ENCODE measurements around the gene CEBPA. TPM values are rescaled to one million over a fixed set of nuclear protein-coding genes. Genes with fewer than 3 reads are reported as not detected.

CEBPA gene
- total and polyA plus RNA-seq, 3 donors from 2014 or later = 3.5 to 5.0 (median 4.7) TPM

DNA sequence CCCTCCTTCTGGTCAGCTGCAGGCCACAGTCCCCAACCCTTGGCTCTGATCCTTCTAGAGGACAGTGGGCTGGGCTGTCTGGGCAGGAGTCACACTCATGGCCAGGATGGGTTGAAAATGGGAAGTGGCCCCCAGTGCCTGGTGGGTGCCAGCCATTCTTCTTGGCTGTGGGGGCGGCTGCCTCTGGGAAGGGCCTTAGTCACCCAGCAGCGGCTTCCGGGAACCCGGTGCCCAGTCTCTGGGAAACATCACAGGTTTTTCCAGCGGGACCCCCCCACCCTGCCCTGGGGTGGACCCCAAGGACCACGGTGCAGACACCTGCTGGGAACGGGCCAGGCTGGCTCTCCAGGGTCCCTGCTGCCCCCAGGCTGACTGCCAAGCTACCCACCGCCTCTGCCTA is 49.4 kb downstream of the CEBPA start:
- DNase-seq = no peak
- H3K4me3 ChIP-seq = no peak overlapping the region
- H3K4me1 ChIP-seq = no peaks in the 10 kb centered on the region
- H3K27me3 ChIP-seq = no peaks in the 10 kb centered on the region
- intact Hi-C loops (cut with DNase I; ENCODE audit: low total_unique reads) = no loop called here
- H3K9me3 ChIP-seq = no peaks in the 10 kb centered on the region
- no peaks in the 10 kb centered on the region for H3K36me3 ChIP-seq (ENCODE audit: low read depth, missing control alignments)
- H3K27ac ChIP-seq = no peak overlapping the region
- no peak for TF ChIP-seq POLR2A (IDR thresholded peaks at IDR 0.05)
- TF ChIP-seq, protein P1, sequence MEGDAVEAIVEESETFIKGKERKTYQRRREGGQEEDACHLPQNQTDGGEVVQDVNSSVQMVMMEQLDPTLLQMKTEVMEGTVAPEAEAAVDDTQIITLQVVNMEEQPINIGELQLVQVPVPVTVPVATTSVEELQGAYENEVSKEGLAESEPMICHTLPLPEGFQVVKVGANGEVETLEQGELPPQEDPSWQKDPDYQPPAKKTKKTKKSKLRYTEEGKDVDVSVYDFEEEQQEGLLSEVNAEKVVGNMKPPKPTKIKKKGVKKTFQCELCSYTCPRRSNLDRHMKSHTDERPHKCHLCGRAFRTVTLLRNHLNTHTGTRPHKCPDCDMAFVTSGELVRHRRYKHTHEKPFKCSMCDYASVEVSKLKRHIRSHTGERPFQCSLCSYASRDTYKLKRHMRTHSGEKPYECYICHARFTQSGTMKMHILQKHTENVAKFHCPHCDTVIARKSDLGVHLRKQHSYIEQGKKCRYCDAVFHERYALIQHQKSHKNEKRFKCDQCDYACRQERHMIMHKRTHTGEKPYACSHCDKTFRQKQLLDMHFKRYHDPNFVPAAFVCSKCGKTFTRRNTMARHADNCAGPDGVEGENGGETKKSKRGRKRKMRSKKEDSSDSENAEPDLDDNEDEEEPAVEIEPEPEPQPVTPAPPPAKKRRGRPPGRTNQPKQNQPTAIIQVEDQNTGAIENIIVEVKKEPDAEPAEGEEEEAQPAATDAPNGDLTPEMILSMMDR (IDR thresholded peaks at IDR 0.05) = no peak
- 79 to 85% methylated on average over 4 to 8 of the region's 8 CpGs for WGBS, 2 donors

DNA sequence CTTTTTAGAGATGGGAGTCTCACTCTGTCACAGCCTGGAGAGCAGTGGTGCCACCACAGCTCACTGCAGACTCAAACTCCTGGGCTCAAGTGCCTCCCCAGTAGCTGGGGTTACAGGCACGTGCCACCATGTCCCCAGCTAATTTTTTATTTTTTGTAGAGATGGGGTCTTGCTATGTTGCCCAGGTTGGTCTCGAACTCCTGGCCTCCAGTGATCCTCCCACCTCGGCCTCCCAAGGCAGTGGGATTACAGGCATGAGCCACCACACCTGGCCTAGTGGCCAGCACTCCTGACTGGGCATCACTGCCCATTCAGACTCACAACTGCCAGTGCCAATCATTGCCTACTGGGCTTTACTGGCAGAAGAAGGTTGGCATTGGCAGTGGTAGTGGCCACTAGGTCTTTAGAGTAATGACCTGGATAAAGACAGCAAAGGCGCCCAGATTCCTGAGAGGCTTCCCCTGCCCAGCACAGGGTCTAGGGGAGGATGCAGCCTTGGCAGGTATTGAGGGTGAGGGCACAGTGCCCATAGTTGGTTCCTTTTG is 49.8 kb downstream of the CEBPA start:
- 86 to 94% methylated on average over 3 to 4 of the region's 4 CpGs for WGBS, 2 donors
- H3K4me1 ChIP-seq = no peaks in the 10 kb centered on the region

DNA sequence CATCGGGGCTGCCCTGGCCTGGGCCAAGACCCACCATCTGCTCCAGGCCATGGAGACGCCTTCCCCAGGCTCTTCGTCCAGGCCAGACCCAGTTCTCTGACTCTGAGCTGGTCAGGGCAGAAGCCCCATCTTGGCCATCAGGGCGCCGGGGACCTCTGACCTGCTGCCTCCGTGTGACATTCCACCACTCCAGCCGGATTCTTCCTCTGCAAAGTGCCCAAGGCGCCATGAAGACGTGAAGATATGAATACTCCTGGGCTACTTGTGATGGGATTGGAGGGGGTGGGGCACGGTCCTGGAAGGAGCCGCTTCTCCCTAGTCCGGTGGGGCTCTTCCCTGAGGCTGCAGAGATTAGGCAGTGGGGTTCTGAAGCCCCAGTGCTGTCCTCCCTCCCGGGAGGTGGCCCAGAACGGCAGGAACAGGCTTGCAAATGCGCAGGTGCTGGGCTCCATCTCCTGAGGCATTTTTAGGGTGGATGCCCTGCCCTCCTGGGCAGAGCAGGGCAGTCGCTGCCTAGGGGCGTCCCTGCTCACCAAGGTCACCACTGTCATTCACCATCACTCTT is 50.7 kb downstream of the CEBPA start:
- Histone ChIP-seq H3K27ac (no peak overlapping the region), H3K4me3 (no peak overlapping the region), H3K4me1 (no peaks in the 10 kb centered on the region), H3K9me3 (no peaks in the 10 kb centered on the region), H3K36me3 (ENCODE audit: low read depth, missing control alignments) (no peaks in the 10 kb centered on the region), H3K27me3 (no peaks in the 10 kb centered on the region)
- no peak for DNase-seq
- intact Hi-C loops (cut with DNase I; ENCODE audit: low total_unique reads) = no loop called here
- TF ChIP-seq POLR2A (IDR thresholded peaks at IDR 0.05) = no peak
- TF ChIP-seq, protein P1 (IDR thresholded peaks at IDR 0.05) = no peak
- 51 to 83% methylated on average over 2 to 17 of the region's 17 CpGs for WGBS, 2 donors

More for the DNA sequence above, 49.8 kb downstream of the CEBPA start:
- DNase-seq = no peak
- no peaks in the 10 kb centered on the region for H3K27me3 ChIP-seq
- H3K36me3 ChIP-seq (ENCODE audit: low read depth, missing control alignments) = no peaks in the 10 kb centered on the region
- no peak overlapping the region for H3K4me3 ChIP-seq
- H3K9me3 ChIP-seq = no peaks in the 10 kb centered on the region
- TF ChIP-seq, protein P1 (IDR thresholded peaks at IDR 0.05) = no peak
- no peak for TF ChIP-seq POLR2A (IDR thresholded peaks at IDR 0.05)
- H3K27ac ChIP-seq = no peak overlapping the region
- intact Hi-C loops (cut with DNase I; ENCODE audit: low total_unique reads) = no loop called here

DNA sequence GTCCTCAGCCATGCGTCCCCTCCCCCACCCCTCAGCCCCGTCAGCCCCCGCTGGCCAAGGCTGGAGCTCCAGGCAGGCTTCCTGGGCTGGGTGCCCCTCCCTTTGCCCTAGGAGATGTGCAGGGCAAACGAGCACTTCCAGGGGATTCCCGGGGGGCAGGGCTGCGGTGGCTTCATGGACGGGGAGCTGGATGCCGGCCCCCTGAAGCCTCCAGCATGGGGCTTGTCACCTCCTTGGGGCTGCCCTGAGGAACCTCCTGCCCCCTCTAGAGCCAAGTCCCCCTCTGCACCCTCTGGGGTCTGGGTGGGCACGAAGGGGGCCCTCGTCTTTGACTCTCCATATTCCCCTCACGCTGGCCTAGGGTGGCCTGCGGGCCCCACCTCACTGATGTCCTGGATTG is 51.3 kb downstream of the CEBPA start:
- intact Hi-C loops (cut with DNase I; ENCODE audit: low total_unique reads) = no loop called here
- TF ChIP-seq POLR2A (IDR thresholded peaks at IDR 0.05) = no peak
- TF ChIP-seq, protein P1 (IDR thresholded peaks at IDR 0.05) = no peak
- WGBS, 2 donors = 64% methylated on average over 12 of the region's 12 CpGs; no CpG with 5 or more reads in 1 of the 2 donors

DNA sequence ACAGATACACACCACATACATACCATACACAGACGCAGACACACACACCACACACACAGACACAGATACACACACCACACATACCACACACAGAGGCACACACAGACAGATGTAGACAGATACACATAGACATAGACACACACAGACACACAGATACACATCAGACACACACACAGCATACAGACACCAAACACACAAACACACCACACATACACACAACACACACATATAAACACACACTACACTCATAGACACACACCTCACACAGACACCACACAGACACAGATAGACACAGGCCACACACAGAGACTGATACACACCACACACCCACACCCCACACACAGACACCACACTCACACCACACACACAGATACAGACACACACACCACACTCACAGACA is 51.8 kb downstream of the CEBPA start:
- H3K4me1 ChIP-seq = no peaks in the 10 kb centered on the region
- H3K27ac ChIP-seq = no peak overlapping the region
- H3K9me3 ChIP-seq = no peaks in the 10 kb centered on the region
- intact Hi-C loops (cut with DNase I; ENCODE audit: low total_unique reads) = no loop called here
- H3K27me3 ChIP-seq = no peaks in the 10 kb centered on the region
- no peaks in the 10 kb centered on the region for H3K36me3 ChIP-seq (ENCODE audit: low read depth, missing control alignments)
- H3K4me3 ChIP-seq = no peak overlapping the region
- TF ChIP-seq, protein P1 (IDR thresholded peaks at IDR 0.05) = no peak
- no peak for TF ChIP-seq POLR2A (IDR thresholded peaks at IDR 0.05)
- WGBS, 2 donors = 83 to 92% methylated on average over 1 of the region's 1 CpG
- no peak for DNase-seq

More for the DNA sequence above, 51.3 kb downstream of the CEBPA start:
- Histone ChIP-seq H3K27me3 (no peaks in the 10 kb centered on the region), H3K36me3 (ENCODE audit: low read depth, missing control alignments) (no peaks in the 10 kb centered on the region), H3K9me3 (no peaks in the 10 kb centered on the region), H3K27ac (no peak overlapping the region), H3K4me1 (no peaks in the 10 kb centered on the region), H3K4me3 (no peak overlapping the region)
- no peak for DNase-seq
